K562 (cell line): ENCODE data around the gene TCEAL1. TPM values are rescaled to one million over a fixed set of nuclear protein-coding genes. Genes with fewer than 3 reads are reported as not detected.

ENCODE experiments used
- MED1 ChIP-seq: sonication (generic); formaldehyde crosslinking; IDR thresholded peaks from 2 replicates; pipeline ENCODE4 v1.8.1; 2023; ENCODE audit warnings: missing genetic modification reagents, borderline replicate concordance
- ZNF764 ChIP-seq: fragments of 250-450 bp; sonication (Bioruptor Pico); IDR thresholded peaks from 2 replicates; pipeline ENCODE4 v1.4.0; 2020; ENCODE audit warnings: low read depth, mild to moderate bottlenecking, moderate library complexity
- polyA plus RNA-seq, 8 experiments: library from polyadenylated mRNA; depleted of rRNA in 4 of 8; stranded (reverse) in 5 of 8; unstranded in 3 of 8; fragments of >200 nt; fragmentation: Nextera tagmentation in 2 of 8; fragmentation: Illumina TruSeq in 1 of 8; extraction: Ambion mirVana in 2 of 8; extraction: Trizol in 1 of 8; gene quantifications; 2 replicates each; pipeline versions ENCODE4 v1.2.1 to v1.2.3, GENCODE V29; 2011 to 2014; ENCODE audit warnings: inconsistent platforms in 1 of 8, missing spikeins in 1 of 8
- total RNA-seq, 7 experiments: library from RNA; depleted of rRNA in 6 of 7; stranded (reverse); fragments of >200 nt in 6 of 7; fragmentation: Illumina TruSeq in 2 of 7; extraction: Trizol in 2 of 7; gene quantifications; 2 replicates each; pipeline versions ENCODE4 v1.2.1 to v1.2.3, GENCODE V29; 2011 to 2021; ENCODE audit warnings: low replicate concordance in 1 of 7
- TF ChIP-seq, protein P1 (sequence below): fragments of 450-650 bp; IDR thresholded peaks from 2 replicates; pipeline ENCODE4 v1.6.1; 2016; ENCODE audit warnings: mild to moderate bottlenecking, moderate library complexity

The TCEAL1 gene
- total and polyA plus RNA-seq, 9 of the 15 experiments (the other 6 are each of a cell fraction or from before 2014, with no cell fraction given) = 2.1 to 5.3 (median 4.0) TPM

DNA sequence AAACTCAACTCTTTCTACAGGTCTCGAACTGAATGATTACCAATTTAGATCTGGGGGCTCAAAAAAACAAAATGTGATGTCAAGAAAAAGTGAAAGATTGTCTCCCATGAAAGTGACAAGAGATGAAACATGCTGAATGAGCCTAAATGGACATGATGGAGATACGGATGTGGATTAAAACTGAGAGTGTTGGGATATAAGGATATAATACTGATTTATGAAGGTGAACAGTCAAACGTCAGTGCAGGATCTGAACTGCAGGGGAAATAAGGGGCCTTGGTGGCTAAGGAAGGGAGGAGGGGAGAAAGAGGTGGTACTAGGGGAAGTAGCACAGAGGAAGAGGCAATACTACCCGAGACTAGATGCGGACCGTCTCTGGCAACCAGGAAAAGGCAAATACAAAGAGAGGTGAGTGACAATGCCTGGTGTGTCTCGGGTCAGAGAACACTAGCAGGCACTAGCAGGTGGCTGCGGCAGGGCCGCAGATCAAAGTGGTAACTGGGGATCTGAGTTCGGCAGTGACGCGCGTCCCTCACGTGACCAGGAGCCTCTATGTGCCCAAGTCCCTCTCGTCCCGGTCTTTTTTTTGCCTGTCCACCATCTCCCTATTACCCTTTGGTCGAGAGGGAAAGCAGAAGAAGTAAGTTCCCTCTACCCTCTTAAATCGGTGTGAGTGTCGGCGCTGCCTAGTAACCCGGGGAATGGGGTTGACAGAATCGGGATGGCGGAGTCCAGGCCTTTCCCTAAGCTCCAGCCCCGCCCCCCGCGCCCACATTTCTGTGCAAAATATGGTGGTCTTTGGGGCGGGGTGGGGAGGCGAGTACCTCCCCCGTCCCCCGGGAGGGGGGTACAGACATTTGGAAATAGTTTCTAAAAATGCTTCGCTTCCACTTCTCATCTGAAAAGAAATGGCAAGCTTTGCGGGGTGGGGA, at the start of gene TCEAL1 (continued):
- TF ChIP-seq, protein P1, sequence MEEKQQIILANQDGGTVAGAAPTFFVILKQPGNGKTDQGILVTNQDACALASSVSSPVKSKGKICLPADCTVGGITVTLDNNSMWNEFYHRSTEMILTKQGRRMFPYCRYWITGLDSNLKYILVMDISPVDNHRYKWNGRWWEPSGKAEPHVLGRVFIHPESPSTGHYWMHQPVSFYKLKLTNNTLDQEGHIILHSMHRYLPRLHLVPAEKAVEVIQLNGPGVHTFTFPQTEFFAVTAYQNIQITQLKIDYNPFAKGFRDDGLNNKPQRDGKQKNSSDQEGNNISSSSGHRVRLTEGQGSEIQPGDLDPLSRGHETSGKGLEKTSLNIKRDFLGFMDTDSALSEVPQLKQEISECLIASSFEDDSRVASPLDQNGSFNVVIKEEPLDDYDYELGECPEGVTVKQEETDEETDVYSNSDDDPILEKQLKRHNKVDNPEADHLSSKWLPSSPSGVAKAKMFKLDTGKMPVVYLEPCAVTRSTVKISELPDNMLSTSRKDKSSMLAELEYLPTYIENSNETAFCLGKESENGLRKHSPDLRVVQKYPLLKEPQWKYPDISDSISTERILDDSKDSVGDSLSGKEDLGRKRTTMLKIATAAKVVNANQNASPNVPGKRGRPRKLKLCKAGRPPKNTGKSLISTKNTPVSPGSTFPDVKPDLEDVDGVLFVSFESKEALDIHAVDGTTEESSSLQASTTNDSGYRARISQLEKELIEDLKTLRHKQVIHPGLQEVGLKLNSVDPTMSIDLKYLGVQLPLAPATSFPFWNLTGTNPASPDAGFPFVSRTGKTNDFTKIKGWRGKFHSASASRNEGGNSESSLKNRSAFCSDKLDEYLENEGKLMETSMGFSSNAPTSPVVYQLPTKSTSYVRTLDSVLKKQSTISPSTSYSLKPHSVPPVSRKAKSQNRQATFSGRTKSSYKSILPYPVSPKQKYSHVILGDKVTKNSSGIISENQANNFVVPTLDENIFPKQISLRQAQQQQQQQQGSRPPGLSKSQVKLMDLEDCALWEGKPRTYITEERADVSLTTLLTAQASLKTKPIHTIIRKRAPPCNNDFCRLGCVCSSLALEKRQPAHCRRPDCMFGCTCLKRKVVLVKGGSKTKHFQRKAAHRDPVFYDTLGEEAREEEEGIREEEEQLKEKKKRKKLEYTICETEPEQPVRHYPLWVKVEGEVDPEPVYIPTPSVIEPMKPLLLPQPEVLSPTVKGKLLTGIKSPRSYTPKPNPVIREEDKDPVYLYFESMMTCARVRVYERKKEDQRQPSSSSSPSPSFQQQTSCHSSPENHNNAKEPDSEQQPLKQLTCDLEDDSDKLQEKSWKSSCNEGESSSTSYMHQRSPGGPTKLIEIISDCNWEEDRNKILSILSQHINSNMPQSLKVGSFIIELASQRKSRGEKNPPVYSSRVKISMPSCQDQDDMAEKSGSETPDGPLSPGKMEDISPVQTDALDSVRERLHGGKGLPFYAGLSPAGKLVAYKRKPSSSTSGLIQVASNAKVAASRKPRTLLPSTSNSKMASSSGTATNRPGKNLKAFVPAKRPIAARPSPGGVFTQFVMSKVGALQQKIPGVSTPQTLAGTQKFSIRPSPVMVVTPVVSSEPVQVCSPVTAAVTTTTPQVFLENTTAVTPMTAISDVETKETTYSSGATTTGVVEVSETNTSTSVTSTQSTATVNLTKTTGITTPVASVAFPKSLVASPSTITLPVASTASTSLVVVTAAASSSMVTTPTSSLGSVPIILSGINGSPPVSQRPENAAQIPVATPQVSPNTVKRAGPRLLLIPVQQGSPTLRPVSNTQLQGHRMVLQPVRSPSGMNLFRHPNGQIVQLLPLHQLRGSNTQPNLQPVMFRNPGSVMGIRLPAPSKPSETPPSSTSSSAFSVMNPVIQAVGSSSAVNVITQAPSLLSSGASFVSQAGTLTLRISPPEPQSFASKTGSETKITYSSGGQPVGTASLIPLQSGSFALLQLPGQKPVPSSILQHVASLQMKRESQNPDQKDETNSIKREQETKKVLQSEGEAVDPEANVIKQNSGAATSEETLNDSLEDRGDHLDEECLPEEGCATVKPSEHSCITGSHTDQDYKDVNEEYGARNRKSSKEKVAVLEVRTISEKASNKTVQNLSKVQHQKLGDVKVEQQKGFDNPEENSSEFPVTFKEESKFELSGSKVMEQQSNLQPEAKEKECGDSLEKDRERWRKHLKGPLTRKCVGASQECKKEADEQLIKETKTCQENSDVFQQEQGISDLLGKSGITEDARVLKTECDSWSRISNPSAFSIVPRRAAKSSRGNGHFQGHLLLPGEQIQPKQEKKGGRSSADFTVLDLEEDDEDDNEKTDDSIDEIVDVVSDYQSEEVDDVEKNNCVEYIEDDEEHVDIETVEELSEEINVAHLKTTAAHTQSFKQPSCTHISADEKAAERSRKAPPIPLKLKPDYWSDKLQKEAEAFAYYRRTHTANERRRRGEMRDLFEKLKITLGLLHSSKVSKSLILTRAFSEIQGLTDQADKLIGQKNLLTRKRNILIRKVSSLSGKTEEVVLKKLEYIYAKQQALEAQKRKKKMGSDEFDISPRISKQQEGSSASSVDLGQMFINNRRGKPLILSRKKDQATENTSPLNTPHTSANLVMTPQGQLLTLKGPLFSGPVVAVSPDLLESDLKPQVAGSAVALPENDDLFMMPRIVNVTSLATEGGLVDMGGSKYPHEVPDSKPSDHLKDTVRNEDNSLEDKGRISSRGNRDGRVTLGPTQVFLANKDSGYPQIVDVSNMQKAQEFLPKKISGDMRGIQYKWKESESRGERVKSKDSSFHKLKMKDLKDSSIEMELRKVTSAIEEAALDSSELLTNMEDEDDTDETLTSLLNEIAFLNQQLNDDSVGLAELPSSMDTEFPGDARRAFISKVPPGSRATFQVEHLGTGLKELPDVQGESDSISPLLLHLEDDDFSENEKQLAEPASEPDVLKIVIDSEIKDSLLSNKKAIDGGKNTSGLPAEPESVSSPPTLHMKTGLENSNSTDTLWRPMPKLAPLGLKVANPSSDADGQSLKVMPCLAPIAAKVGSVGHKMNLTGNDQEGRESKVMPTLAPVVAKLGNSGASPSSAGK = 0 out of 2 replicates have a peak, but pooled peaks have one; percentile 4
- no peak for TF ChIP-seq ZNF764 (CRISPR knock-in tag)
- no peak for TF ChIP-seq MED1
